ENCODE measurements around the gene LRCH1. TPM values are rescaled to one million over a fixed set of nuclear protein-coding genes. Genes with fewer than 3 reads are reported as not detected.

The LRCH1 gene
- polyA plus RNA-seq, 5 donors: 20.3 to 30.2 (median 28.7) TPM

- DNase-seq: no peak
These were observed 84.2 kb downstream of the LRCH1 start for GRCh38 chr13:46637213-46637612.

- DNase-seq: no peak
These were observed 85.3 kb downstream of the LRCH1 start for GRCh38 chr13:46638262-46638661.

GRCh38 chr13:46639033-46639981 lies 86.3 kb downstream of the LRCH1 start:
- no peak for DNase-seq

- DNase-seq: no peak
These were observed 87.9 kb downstream of the LRCH1 start for GRCh38 chr13:46640843-46641242.

- DNase-seq: no peak
These were observed 88.5 kb downstream of the LRCH1 start for GRCh38 chr13:46641274-46642081.

GRCh38 chr13:46642254-46642653 lies 89.3 kb downstream of the LRCH1 start:
- no peak for DNase-seq

- no peak for DNase-seq
These were observed 90.3 kb downstream of the LRCH1 start for GRCh38 chr13:46643165-46643777.

GRCh38 chr13:46644816-46645215 lies 91.8 kb downstream of the LRCH1 start:
- no peak for DNase-seq

GRCh38 chr13:46647512-46648065 lies 94.6 kb downstream of the LRCH1 start:
- DNase-seq: no peak

GRCh38 chr13:46648166-46648607 lies 95.2 kb downstream of the LRCH1 start:
- DNase-seq: no peak

GRCh38 chr13:46649816-46650215 lies 96.8 kb downstream of the LRCH1 start:
- DNase-seq: no peak

GRCh38 chr13:46654951-46655350 lies 102.0 kb downstream of the LRCH1 start:
- DNase-seq: no peak

GRCh38 chr13:46655377-46656180 lies 102.6 kb downstream of the LRCH1 start:
- peak in 1 of 2 donors; percentile 40 for DNase-seq

GRCh38 chr13:46656786-46657185 lies 103.8 kb downstream of the LRCH1 start:
- DNase-seq: no peak

- no peak for DNase-seq
These were observed 106.6 kb downstream of the LRCH1 start for GRCh38 chr13:46659413-46660065.

GRCh38 chr13:46660416-46660815 lies 107.4 kb downstream of the LRCH1 start:
- DNase-seq: no peak

GRCh38 chr13:46660857-46661256 lies 107.9 kb downstream of the LRCH1 start:
- DNase-seq: no peak

GRCh38 chr13:46662690-46663089 lies 109.7 kb downstream of the LRCH1 start:
- DNase-seq: no peak

GRCh38 chr13:46663206-46664037 lies 110.5 kb downstream of the LRCH1 start:
- DNase-seq: no peak

Data from right lung (tissue), 5 donors.